GM23338 (cell line): ENCODE measurements around the gene TNNI3. TPM values are rescaled to one million over a fixed set of nuclear protein-coding genes. Genes with fewer than 3 reads are reported as not detected.

ENCODE experiments used
- ATAC-seq: fragments of 200-7000 bp; cut with Tn5 transposase; 3 replicates; pipeline ENCODE4 v1.9.1; 2020
- DNase-seq: peaks from one replicate; pipeline ENCODE4 v3.0.0-alpha.2; 2015; ENCODE audit warnings: low spot score
- H2AFZ ChIP-seq: fragments of 200-600 bp; sonication (generic); 2 replicates; pipeline ENCODE4 v1.8.0; 2016; ENCODE audit warnings: antibody characterized with exemption, mild to moderate bottlenecking, moderate library complexity
- H3F3A ChIP-seq: fragments of 200-600 bp; sonication (generic); replicated peaks from 2 replicates; pipeline ENCODE4 v1.8.0; 2017; ENCODE audit warnings: antibody characterized with exemption, mixed run types, low read depth
- H3K27ac ChIP-seq: fragments of 200-600 bp; sonication (generic); 2 replicates; pipeline ENCODE4 v1.6.1; 2016; ENCODE audit warnings: low read depth
- H3K27me3 ChIP-seq: fragments of 200-600 bp; sonication (generic); 2 replicates; pipeline ENCODE4 v1.8.0; 2016; ENCODE audit warnings: mild to moderate bottlenecking, mixed run types, moderate library complexity; ENCODE audit not compliant: insufficient read depth
- H3K36me3 ChIP-seq: fragments of 200-600 bp; sonication (generic); 2 replicates; pipeline ENCODE4 v1.8.0; 2016; ENCODE audit warnings: mild to moderate bottlenecking; ENCODE audit not compliant: insufficient read depth
- H3K4me1 ChIP-seq: fragments of 200-600 bp; sonication (generic); 2 replicates; pipeline ENCODE4 v1.8.0; 2016; ENCODE audit warnings: mild to moderate bottlenecking, moderate library complexity; ENCODE audit not compliant: insufficient read depth
- H3K4me2 ChIP-seq: fragments of 200-600 bp; sonication (generic); 2 replicates; pipeline ENCODE4 v1.7.1; 2017; ENCODE audit warnings: mixed run types
- H3K4me3 ChIP-seq: fragments of 200-600 bp; sonication (generic); 2 replicates; pipeline ENCODE4 v1.6.1; 2016; ENCODE audit warnings: mixed run types
- H3K79me2 ChIP-seq: fragments of 200-600 bp; sonication (generic); replicated peaks from 2 replicates; pipeline ENCODE4 v1.8.0; 2017; ENCODE audit warnings: mild to moderate bottlenecking; ENCODE audit not compliant: insufficient read depth
- H3K9me2 ChIP-seq: fragments of 200-600 bp; sonication (generic); 2 replicates; pipeline ENCODE4 v1.8.0; 2017; ENCODE audit not compliant: insufficient read depth
- H4K20me1 ChIP-seq: fragments of 200-600 bp; sonication (generic); replicated peaks from 2 replicates; pipeline ENCODE4 v1.8.0; 2017; ENCODE audit warnings: mild to moderate bottlenecking; ENCODE audit not compliant: insufficient read depth
- H3K27ac Mint-ChIP-seq: 2 replicates; pipeline ENCODE4 v1.8.0; 2020; ENCODE audit warnings: inconsistent platforms, mild to moderate bottlenecking, moderate library complexity, mixed read lengths
- H3K27me3 Mint-ChIP-seq: 3 replicates; pipeline ENCODE4 v1.8.0; 2022; ENCODE audit warnings: low read depth, mild to moderate bottlenecking, moderate library complexity, mixed read lengths, inconsistent platforms; ENCODE audit not compliant: insufficient read depth, poor library complexity
- H3K36me3 Mint-ChIP-seq: 3 replicates; pipeline ENCODE4 v1.8.0; 2021; ENCODE audit warnings: low read depth, mild to moderate bottlenecking, inconsistent platforms, moderate library complexity, mixed read lengths
- H3K4me1 Mint-ChIP-seq: 3 replicates; pipeline ENCODE4 v1.8.0; 2020; ENCODE audit warnings: mild to moderate bottlenecking, inconsistent platforms, mixed read lengths
- H3K4me3 Mint-ChIP-seq: 3 replicates; pipeline ENCODE4 v1.8.0; 2021; ENCODE audit warnings: moderate library complexity, mild to moderate bottlenecking, inconsistent platforms, mixed read lengths
- H3K9me3 Mint-ChIP-seq: 3 replicates; pipeline ENCODE4 v1.8.0; 2020; ENCODE audit warnings: moderate library complexity, mild to moderate bottlenecking, inconsistent platforms, mixed read lengths
- EZH2phosphoT487 ChIP-seq: fragments of 200-600 bp; sonication (generic); IDR thresholded peaks from one replicate; pipeline ENCODE4 v1.8.1; 2018; ENCODE audit warnings: antibody characterized with exemption; ENCODE audit not compliant: unreplicated experiment
- NANOG ChIP-seq: IDR thresholded peaks from 2 replicates; pipeline ENCODE4 v1.6.1; 2016; ENCODE audit warnings: antibody characterized with exemption, borderline replicate concordance
- POLR2AphosphoS5 ChIP-seq: IDR thresholded peaks from 2 replicates; pipeline ENCODE4 v1.6.1; 2016; ENCODE audit warnings: antibody characterized with exemption, low read depth
- ZNF114 ChIP-seq: fragments of 250-450 bp; sonication (Bioruptor Pico); IDR thresholded peaks from 2 replicates; pipeline ENCODE4 v1.5.0; 2020; ENCODE audit warnings: mild to moderate bottlenecking, moderate library complexity
- ZNF331 ChIP-seq: fragments of 250-450 bp; sonication (Bioruptor Pico); IDR thresholded peaks from 2 replicates; pipeline ENCODE4 v1.5.0; 2020; ENCODE audit warnings: low read depth, mild to moderate bottlenecking, moderate library complexity
- polyA plus RNA-seq: library from polyadenylated mRNA; unstranded; fragments of >200 nt; fragmentation: Nextera tagmentation; extraction: Ambion mirVana; gene quantifications from 2 replicates; pipeline ENCODE4 v1.2.1, GENCODE V29; 2016
- total RNA-seq: library from RNA; depleted of rRNA; stranded (reverse); fragments of >200 nt; shearing (Covaris generic); gene quantifications from 2 replicates; pipeline ENCODE4 v1.2.3, GENCODE V29; 2014
- TF ChIP-seq, protein P1 (sequence below): IDR thresholded peaks from 2 replicates; pipeline ENCODE4 v1.6.1; 2016; ENCODE audit warnings: antibody characterized with exemption
- TF ChIP-seq, protein P2 (sequence below): fragments of 250-450 bp; sonication (Bioruptor Pico); IDR thresholded peaks from 2 replicates; pipeline ENCODE4 v1.5.0; 2020; ENCODE audit warnings: mild to moderate bottlenecking, moderate library complexity

Gene TNNI3
- total and polyA plus RNA-seq, 2 experiments from 2014 or later = 21.5 to 150 TPM

DNA sequence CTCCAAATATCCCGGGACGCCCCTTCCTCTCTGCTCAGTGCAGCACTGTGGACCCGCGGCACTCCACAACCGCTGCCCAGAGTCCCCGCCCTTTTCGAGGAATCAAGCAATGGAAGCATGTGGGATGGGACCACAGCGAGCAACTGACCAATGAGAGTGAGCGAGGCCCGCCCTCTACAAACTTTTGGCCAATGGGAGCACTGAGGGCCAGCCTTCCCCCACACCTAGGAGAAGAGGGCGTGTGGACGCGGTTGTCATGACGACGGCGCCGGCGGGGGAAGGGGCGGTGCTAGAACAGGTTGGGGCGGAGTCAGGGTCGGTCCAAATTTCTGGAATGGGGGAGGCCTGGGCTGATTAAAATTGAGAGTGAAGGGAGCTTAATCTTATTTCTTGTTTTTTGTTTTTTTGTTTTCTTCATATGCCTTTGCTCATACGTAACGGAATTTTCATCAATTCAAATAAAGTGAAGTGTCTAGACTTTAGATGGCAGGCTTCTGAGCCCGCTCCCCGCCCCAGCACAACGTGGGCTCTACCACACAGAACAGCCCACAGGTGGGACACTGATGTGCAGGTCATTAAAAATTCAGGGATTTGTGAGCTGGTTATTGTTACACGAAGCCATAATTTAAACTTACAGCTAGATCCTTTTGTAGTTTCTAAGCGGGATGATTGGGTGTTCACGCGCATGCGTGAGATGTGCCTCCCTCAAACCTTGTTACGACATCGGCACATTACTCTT, 9.2 kb upstream of the TNNI3 start, which contains the start of gene DNAAF3:
Gene DNAAF3, minus strand, starts transcription at position 84 of the 739 bp plus-strand sequence. CDS start 200 bp downstream, outside the sequence.
- peaks cover 30% of the 10 kb centered on the region for H3K27me3 Mint-ChIP-seq
- Histone ChIP-seq H2AFZ (peak within 1 kb of the TSS; percentile 50), H3K4me3 (peak within 1 kb of the TSS; percentile 58), H3K4me1 (peaks cover 6% of the 10 kb centered on the region; the same call in 1 of the 2 replicates), H3F3A (0 out of 2 replicates have a peak, but pooled peaks cover 3% of the 10 kb centered on the region), H3K27me3 (peaks cover 50% of the 10 kb centered on the region), H3K36me3 (no peaks in the 10 kb centered on the region), H4K20me1 (no peaks in the 10 kb centered on the region), H3K79me2 (no peaks in the 10 kb centered on the region), H3K4me2 (peak within 1 kb of the TSS; percentile 80), H3K27ac (no peak within 1 kb of the TSS), H3K9me2 (no peaks in the 10 kb centered on the region)
- ATAC-seq (peak; percentile 93), DNase-seq (peak; percentile 99)
- TF ChIP-seq POLR2AphosphoS5 (no peak), ZNF331 (CRISPR knock-in tag) (no peak), ZNF114 (no peak), EZH2phosphoT487 (no peak), NANOG (no peak)
- TF ChIP-seq, protein P1, sequence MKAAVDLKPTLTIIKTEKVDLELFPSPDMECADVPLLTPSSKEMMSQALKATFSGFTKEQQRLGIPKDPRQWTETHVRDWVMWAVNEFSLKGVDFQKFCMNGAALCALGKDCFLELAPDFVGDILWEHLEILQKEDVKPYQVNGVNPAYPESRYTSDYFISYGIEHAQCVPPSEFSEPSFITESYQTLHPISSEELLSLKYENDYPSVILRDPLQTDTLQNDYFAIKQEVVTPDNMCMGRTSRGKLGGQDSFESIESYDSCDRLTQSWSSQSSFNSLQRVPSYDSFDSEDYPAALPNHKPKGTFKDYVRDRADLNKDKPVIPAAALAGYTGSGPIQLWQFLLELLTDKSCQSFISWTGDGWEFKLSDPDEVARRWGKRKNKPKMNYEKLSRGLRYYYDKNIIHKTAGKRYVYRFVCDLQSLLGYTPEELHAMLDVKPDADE = no peak
- TF ChIP-seq, protein P2, sequence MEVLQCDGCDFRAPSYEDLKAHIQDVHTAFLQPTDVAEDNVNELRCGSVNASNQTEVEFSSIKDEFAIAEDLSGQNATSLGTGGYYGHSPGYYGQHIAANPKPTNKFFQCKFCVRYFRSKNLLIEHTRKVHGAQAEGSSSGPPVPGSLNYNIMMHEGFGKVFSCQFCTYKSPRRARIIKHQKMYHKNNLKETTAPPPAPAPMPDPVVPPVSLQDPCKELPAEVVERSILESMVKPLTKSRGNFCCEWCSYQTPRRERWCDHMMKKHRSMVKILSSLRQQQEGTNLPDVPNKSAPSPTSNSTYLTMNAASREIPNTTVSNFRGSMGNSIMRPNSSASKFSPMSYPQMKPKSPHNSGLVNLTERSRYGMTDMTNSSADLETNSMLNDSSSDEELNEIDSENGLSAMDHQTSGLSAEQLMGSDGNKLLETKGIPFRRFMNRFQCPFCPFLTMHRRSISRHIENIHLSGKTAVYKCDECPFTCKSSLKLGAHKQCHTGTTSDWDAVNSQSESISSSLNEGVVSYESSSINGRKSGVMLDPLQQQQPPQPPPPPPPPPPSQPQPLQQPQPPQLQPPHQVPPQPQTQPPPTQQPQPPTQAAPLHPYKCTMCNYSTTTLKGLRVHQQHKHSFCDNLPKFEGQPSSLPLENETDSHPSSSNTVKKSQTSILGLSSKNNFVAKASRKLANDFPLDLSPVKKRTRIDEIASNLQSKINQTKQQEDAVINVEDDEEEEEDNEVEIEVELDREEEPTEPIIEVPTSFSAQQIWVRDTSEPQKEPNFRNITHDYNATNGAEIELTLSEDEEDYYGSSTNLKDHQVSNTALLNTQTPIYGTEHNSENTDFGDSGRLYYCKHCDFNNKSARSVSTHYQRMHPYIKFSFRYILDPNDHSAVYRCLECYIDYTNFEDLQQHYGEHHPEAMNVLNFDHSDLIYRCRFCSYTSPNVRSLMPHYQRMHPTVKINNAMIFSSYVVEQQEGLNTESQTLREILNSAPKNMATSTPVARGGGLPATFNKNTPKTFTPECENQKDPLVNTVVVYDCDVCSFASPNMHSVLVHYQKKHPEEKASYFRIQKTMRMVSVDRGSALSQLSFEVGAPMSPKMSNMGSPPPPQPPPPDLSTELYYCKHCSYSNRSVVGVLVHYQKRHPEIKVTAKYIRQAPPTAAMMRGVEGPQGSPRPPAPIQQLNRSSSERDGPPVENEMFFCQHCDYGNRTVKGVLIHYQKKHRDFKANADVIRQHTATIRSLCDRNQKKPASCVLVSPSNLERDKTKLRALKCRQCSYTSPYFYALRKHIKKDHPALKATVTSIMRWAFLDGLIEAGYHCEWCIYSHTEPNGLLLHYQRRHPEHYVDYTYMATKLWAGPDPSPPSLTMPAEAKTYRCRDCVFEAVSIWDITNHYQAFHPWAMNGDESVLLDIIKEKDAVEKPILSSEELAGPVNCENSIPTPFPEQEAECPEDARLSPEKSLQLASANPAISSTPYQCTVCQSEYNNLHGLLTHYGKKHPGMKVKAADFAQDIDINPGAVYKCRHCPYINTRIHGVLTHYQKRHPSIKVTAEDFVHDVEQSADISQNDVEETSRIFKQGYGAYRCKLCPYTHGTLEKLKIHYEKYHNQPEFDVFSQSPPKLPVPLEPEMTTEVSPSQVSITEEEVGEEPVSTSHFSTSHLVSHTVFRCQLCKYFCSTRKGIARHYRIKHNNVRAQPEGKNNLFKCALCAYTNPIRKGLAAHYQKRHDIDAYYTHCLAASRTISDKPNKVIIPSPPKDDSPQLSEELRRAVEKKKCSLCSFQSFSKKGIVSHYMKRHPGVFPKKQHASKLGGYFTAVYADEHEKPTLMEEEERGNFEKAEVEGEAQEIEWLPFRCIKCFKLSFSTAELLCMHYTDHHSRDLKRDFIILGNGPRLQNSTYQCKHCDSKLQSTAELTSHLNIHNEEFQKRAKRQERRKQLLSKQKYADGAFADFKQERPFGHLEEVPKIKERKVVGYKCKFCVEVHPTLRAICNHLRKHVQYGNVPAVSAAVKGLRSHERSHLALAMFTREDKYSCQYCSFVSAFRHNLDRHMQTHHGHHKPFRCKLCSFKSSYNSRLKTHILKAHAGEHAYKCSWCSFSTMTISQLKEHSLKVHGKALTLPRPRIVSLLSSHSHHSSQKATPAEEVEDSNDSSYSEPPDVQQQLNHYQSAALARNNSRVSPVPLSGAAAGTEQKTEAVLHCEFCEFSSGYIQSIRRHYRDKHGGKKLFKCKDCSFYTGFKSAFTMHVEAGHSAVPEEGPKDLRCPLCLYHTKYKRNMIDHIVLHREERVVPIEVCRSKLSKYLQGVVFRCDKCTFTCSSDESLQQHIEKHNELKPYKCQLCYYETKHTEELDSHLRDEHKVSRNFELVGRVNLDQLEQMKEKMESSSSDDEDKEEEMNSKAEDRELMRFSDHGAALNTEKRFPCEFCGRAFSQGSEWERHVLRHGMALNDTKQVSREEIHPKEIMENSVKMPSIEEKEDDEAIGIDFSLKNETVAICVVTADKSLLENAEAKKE (CRISPR knock-in tag) = no peak
- H3K4me1 Mint-ChIP-seq = peaks cover 11% of the 10 kb centered on the region; the same call in 2 of the 3 replicates
- H3K36me3 Mint-ChIP-seq = no peaks in the 10 kb centered on the region
- H3K4me3 Mint-ChIP-seq = peak within 1 kb of the TSS; percentile 85
- H3K27ac Mint-ChIP-seq = peak within 1 kb of the TSS; percentile 99
- no peaks in the 10 kb centered on the region for H3K9me3 Mint-ChIP-seq
